G401.6 (cell line): ENCODE data around the gene FGF22.

ENCODE experiments used
- FAIRE-seq: peaks from 2 replicates; lab custom pipeline; 2012; peaks lifted over from hg19 to GRCh38; lab: Jason Lieb, UNC

Gene FGF22

DNA sequence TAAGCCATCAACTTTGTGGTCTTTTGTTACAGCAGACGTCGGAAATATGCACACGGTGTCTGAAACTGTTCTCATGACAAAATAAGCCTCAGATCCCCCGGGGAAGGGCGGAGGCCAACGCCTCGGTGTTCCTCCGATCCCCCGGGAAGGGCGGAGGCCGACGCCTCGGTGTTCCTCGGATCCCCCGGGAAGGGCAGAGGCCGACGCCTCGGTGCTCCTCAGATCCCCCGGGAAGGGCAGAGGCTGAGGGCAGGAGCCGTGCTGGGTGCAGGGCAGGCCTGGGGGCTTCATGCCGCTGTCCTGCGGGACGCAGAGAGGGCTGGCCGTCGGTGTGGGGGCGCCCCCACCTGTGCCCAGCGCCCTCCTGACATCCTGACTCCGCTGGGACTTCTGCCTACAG, 4.7 kb downstream of the FGF22 start:
- no peak for FAIRE-seq

DNA sequence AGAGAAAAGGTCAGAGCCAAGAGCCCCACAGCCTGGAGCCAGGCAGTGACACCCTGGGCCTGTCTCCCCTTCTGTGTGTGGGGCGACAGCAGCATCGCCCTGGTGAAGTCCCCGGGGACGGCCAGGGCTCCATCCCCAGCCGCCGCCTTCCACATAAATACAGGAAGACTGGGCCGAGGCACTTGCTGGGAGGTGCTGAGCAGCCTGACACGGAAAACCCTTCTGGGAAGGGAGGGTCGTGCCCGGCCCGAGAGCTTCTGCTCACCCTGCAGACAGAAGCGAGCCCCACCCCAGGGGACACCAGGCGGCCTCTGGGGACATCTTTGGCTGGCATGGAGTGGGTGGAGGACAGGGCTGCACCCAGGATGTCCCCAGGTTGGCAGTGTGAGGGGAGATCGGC, 5.1 kb downstream of the FGF22 start:
- FAIRE-seq: no peak

GRCh38 chr19:645912-646778, 6.5 kb downstream of the FGF22 start:
- no peak for FAIRE-seq

- no peak for FAIRE-seq
Measured at GRCh38 chr19:646779-647565, 7.3 kb downstream of the FGF22 start.

GRCh38 chr19:647566-648284, 8.0 kb downstream of the FGF22 start:
- no peak for FAIRE-seq

GRCh38 chr19:648305-648704, 8.6 kb downstream of the FGF22 start:
- FAIRE-seq: no peak

DNA sequence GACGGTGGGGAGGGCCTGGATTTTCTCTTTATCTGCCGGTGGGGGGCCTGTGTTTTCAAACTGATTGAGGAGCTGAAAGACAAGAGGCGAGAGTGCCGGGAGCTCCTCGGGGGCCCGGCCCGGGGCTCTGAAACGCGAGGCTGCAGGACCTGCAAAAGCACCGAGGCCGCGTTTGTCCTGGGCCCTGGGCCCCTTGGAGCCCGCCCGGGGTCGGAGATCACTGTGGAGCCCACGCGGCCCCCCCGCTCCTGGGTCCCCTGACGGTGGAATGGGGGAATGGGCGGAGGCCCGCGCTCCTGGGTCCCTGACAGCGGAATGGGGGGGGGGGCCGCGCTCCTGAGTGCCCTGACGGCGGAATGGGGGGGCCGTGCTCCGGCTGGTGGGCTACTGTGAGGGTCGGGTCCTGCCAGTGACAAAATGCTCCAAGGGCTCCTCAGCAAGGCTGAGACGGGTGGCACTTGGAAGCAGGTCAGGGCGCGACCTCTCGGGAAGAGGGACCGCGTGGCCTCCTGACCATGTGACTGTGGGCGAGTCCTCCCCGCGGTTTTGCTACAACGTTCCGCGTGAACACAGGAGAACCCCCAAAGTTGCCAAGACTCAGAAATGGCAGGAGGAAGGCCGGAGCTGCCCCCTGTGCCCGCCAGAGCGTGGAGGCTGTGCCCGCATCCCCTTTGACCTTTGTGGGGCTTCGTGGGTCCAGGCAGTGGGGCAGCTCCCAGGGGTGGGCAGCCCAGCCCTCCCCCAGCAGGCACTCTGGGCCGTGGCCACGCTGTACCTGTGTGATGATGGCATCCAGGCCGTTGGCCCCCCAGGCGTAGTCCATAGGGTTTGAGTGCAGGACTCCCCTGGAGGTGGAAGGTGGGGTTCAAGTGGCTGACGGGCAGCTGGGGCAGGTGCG, 9.5 kb downstream of the FGF22 start:
- no peak for FAIRE-seq

GRCh38 chr19:650121-650520, 10.4 kb downstream of the FGF22 start:
- FAIRE-seq: no peak

- no peak for FAIRE-seq
Measured at GRCh38 chr19:651114-651818, 11.6 kb downstream of the FGF22 start.

DNA sequence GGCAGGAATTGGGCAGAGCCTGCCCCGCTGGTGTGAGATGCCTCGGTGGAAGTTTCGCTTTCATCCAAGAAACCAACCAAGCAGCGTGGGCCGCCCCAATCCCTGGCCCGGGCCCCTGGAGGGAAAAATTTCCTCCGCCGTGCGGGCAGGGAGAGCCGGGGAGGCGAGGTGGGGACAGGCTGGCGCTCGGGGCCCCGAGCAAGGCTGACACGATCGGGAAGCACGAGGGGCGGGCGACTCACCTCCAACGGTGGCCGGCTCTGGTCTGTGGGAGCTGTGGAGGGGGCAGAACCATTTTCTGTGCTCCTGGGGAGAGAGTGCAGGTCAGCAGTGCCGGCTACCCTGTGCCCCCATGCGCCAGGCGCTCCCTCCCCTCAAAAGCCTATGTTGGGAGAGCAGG, 12.3 kb downstream of the FGF22 start:
- no peak for FAIRE-seq

DNA sequence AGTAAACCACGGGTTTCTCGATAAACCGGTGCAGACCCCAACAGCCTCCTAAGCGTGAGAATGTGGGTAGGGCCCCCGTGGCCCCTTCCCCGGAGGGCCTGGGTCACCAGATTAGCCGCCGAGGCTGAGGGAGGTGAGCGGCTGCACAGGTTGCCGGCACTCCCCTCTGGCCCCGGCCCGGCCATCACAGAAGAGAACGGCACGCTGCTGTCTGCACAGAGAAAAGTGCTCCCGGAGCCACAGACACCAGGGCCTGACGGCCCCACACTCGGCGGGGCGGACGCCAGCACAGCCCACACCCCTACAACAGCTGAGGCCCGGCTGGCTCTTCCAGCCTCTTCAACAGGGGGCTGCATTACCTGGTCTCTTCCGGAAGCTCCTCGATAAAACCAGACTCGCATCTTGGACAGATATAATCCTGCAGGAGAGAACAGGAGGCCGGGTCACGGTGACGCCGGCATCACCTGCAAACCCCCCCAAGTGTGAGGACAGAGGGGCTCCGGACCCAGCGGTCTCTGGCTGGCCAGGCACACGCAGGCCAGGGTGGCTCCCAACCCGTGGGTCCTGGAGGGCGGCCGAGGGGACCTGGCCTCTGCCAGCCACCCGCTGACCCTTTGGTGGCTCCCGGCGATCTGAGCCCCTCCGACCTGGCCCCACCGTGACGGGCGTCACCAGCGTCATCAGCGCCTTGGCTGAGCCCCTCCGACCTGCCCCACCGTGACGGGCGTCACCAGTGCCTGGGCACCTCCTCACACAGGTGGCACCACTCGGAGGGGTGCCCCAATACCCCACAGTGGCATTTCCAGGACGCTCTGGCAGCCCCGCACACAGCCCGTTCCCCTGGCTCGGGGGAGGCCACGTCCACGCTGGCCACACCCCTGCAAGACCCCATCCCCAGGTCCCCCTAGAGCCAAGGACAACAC, 13.0 kb downstream of the FGF22 start:
- FAIRE-seq: no peak

- FAIRE-seq: no peak
Measured at GRCh38 chr19:653425-653824, 13.7 kb downstream of the FGF22 start.

DNA sequence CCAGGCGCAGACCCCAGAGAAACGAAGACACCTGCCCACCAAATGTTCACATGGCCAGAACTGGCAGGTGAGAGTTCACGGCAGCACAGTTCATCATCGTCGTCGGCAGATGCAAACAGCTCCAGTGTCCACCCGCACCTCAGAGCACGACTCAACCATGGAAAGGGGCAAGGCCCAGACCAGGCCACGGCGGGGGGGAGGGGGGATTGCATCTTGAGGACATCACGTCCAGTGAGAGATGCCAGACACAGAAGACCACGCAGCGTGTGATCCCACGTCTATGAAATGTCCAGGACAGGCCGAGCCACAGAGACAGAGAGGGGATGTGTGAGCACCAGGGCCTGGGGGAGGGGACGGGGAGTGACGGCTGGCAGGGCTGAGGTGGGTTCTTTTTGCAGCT, 16.0 kb downstream of the FGF22 start:
- no peak for FAIRE-seq

DNA sequence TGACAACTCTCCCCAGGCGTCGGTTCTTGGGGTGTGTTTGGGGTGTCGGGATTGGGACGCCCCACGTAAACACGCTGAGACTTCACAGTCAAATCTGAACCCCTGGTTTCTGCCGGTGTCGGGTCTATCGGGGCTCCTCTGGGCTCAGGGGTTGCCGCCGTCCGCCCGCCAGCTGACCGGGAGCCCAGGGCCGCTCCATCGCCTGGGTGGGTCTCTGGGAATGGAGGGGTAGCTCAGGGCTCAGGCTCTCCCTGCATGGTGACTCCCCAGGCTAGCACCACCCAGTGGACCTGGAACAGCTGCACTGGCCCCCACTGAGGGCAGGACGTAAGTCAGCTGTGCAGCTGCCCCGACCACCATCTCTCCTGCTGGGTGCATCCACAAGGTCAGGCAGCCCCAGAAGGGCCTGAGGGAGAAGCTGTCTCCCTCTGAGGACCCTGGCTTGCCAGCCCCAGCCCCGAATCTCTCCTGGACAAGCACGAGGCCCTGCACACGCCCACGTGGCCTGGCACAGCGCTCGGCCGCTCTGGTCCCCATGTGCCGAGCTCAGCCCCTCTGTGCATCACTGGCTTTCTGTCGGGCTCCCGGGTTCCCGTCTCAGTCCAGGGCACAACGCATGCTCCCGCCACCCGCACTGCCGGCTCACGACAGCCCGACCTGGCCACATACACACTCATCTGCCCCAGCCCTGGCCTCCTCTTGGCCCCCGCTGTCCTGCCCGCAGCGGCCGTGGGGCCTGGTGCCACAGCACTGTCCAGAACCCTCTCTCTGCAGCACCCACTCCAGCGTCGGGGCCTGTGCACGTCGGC, 17.3 kb downstream of the FGF22 start:
- FAIRE-seq: no peak

GRCh38 chr19:657611-658010, 17.9 kb downstream of the FGF22 start:
- no peak for FAIRE-seq

- no peak for FAIRE-seq
Measured at GRCh38 chr19:658059-658839, 18.6 kb downstream of the FGF22 start.

DNA sequence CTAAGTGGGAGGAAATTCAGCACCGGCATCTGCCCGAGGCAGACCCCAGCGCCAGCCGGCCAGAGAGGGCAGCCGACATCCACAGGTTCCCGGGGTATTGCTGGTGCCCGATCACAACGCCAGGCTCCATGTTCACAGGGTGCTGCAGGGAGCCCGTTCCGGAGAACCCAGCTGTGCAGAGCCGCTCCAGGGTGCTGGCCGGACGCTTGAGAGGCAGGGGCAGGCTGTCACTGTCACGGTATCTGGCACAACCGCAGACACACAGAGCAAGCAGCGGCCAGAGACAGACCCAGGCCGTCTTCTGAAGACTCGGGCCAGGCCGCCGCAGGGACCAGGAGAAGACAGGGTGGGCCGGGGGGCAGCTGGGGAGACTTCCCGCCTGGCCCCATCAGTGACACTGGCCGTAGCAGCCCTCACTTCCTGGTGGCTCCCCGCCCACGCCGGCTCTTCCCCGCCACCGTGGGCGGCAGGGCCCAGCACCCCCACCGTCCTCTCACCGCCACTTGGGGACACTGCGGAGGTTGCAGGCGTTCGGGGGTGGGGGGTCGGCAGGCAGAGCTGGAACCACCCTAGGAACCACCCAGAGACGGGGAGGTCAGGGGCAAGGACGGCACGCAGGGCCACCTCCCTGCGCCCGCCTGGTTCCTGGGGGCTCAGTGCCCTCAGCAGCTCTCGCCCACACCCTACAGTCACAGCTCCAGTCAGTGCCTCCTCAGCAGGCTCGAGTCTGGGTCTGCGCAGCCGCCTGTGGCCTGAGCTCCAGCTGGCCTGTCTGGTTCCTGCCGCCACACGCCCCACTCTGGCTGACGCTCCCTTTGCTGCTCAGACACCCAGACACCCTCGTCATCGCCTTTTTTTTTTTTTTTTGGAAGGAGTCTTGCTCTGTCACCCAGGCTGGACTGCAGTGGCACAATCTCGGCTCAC, 19.5 kb downstream of the FGF22 start:
- no peak for FAIRE-seq
